Measurements from ENCODE around the gene PTCD1.
A peak's percentile ranks its signal among the peaks of the same experiment; 100 is the strongest.

PTCD1 gene, protein sequence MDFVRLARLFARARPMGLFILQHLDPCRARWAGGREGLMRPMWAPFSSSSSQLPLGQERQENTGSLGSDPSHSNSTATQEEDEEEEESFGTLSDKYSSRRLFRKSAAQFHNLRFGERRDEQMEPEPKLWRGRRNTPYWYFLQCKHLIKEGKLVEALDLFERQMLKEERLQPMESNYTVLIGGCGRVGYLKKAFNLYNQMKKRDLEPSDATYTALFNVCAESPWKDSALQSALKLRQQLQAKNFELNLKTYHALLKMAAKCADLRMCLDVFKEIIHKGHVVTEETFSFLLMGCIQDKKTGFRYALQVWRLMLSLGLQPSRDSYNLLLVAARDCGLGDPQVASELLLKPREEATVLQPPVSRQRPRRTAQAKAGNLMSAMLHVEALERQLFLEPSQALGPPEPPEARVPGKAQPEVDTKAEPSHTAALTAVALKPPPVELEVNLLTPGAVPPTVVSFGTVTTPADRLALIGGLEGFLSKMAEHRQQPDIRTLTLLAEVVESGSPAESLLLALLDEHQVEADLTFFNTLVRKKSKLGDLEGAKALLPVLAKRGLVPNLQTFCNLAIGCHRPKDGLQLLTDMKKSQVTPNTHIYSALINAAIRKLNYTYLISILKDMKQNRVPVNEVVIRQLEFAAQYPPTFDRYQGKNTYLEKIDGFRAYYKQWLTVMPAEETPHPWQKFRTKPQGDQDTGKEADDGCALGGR

DNA sequence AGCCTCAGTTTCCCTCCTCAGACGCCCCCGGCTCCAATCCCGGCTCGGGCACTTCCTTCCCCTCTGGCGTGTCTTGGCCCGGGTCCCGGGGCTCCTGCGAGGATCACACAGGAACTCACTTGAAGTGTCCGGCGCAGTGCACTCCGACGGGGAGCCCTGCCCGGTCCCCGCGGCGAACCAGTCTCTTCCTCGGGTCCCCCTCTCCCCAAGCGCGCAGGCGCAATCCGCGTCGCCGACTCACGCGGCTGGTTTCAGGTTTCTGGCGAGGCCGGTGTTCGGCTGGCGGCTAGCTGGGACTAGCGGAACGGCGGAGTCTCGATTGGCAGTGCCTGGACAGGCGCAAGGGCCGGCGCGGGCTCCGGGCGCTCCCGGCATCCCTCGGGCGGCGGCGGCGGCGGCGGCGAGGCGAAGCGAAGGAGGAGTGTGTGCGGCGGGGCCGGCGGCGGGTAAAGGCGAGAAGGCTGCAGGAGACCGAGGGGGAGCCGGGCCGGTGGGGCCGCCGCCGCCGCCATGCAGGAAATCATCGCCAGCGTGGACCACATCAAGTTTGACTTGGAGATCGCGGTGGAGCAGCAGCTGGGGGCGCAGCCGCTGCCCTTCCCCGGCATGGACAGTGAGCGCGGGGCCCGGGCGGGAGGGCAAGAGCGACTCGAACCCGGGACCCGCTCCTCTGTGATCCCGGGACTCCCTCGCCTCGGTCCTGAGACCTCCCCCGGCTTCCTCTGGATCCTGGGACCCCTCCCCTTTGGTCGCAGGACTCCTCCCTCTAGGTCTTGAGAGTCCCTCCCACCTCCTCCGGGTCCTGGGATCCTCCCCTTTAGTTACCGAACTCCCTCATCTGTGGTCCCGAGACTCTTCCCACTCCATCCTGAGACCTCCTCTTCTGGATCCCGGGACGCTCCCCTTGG lies at the start of gene PTCD1, which contains the start of gene CPSF4:
PTCD1 (minus strand) TSS at position 226 of the 908 bp plus-strand sequence. CDS start 3,556 bp downstream, outside the sequence.
CPSF4 (plus strand) TSS at position 371 of the 908 bp plus-strand sequence; CDS start at position 511, 140 bp downstream.
- no peaks in the 10 kb centered on the region for H3K9me3 Mint-ChIP-seq
- TF ChIP-seq, protein P1, sequence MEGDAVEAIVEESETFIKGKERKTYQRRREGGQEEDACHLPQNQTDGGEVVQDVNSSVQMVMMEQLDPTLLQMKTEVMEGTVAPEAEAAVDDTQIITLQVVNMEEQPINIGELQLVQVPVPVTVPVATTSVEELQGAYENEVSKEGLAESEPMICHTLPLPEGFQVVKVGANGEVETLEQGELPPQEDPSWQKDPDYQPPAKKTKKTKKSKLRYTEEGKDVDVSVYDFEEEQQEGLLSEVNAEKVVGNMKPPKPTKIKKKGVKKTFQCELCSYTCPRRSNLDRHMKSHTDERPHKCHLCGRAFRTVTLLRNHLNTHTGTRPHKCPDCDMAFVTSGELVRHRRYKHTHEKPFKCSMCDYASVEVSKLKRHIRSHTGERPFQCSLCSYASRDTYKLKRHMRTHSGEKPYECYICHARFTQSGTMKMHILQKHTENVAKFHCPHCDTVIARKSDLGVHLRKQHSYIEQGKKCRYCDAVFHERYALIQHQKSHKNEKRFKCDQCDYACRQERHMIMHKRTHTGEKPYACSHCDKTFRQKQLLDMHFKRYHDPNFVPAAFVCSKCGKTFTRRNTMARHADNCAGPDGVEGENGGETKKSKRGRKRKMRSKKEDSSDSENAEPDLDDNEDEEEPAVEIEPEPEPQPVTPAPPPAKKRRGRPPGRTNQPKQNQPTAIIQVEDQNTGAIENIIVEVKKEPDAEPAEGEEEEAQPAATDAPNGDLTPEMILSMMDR (IDR thresholded peaks at IDR 0.05) = no peak
- no peaks in the 10 kb centered on the region for H3K27me3 Mint-ChIP-seq (ENCODE audit: low read depth, poor library complexity)
- H3K4me1 Mint-ChIP-seq = peaks cover 27% of the 10 kb centered on the region
- peak within 1 kb of the TSS; percentile 100 for H3K4me3 Mint-ChIP-seq
- peak within 1 kb of the TSS; percentile 98 for H3K27ac Mint-ChIP-seq
- peak; percentile 98 for DNase-seq
- H3K36me3 Mint-ChIP-seq (ENCODE audit: low read depth) = peaks cover 28% of the 10 kb centered on the region

DNA sequence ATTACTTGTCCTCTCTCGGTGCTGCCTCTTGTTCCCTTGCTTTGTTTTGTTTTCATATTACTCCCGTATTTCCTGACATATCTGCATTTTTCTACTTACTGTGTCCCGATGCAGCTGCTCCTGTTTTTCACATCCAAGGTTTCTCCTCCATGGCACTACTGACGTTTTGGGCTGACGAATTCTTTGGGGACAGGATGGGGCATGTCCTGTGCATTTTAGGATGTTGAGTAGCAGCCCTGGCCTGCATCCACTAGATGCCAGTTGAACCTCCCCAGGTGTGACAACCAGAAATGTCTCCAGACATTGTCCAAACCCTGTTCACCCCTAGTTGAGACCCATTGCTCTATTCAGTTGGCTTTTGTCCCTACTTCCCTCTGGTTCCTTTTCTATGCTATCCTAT lies 46.5 kb upstream of the PTCD1 start:
- H3K36me3 Mint-ChIP-seq (ENCODE audit: low read depth) = peaks cover 60% of the 10 kb centered on the region
- H3K9me3 Mint-ChIP-seq = peaks cover 5% of the 10 kb centered on the region
- no peak overlapping the region for H3K4me3 Mint-ChIP-seq
- no peaks in the 10 kb centered on the region for H3K4me1 Mint-ChIP-seq
- DNase-seq = no peak
- H3K27me3 Mint-ChIP-seq (ENCODE audit: low read depth, poor library complexity) = no peaks in the 10 kb centered on the region
- no peak overlapping the region for H3K27ac Mint-ChIP-seq
- TF ChIP-seq, protein P1 (IDR thresholded peaks at IDR 0.05) = no peak

DNA sequence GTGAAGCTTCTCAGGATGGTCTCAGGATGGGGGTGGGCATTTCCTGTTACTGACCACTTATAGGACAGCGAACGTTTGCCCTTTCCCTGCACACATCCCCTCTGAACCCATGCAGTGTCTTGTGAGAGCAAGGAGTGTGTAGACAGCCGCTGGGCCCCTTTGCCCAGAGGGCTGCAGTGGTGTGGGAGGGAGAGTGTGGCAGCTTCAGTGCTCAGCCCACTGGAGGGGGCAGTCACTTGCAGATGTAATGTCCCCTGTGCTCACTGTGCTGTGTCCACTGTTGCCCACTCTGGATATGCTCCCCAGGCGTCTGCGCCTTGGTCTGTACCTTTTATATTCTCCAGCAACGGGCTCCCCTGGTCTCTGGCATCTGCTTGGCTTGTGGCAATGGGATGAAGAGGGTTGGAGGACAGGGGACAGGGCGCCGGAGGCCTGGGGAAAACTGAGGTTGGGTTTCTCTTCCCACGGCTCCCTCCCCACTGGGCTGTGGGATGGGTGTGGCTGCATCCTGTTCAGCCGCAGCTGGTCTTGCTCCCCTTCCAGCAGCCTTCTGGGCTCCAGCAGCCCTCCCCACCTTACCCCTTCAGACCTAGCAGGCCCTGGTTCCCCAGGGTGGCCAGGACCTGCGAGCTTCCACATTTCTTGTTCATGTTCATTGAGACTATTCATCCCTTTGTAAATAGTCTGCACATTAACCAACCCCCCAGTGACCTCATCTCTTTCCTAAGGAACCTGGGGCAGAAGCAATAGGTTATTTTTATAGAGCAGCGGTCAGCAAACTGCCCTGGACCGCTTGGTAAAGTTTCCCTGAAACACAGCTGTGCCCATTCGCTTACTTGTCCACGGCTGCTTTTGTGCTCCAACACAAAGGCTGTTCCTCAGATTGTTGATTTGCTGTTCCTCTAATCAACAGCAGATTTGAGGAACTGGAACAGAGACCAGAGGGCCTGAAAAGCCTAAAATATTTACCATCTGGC lies 40.2 kb upstream of the PTCD1 start:
- no peak for DNase-seq
- no peak overlapping the region for H3K4me3 Mint-ChIP-seq
- TF ChIP-seq, protein P1 (IDR thresholded peaks at IDR 0.05) = no peak
- H3K27ac Mint-ChIP-seq = no peak overlapping the region
- no peaks in the 10 kb centered on the region for H3K9me3 Mint-ChIP-seq
- H3K27me3 Mint-ChIP-seq (ENCODE audit: low read depth, poor library complexity) = no peaks in the 10 kb centered on the region
- H3K36me3 Mint-ChIP-seq (ENCODE audit: low read depth) = peaks cover 37% of the 10 kb centered on the region
- H3K4me1 Mint-ChIP-seq = peaks cover 3% of the 10 kb centered on the region

DNA sequence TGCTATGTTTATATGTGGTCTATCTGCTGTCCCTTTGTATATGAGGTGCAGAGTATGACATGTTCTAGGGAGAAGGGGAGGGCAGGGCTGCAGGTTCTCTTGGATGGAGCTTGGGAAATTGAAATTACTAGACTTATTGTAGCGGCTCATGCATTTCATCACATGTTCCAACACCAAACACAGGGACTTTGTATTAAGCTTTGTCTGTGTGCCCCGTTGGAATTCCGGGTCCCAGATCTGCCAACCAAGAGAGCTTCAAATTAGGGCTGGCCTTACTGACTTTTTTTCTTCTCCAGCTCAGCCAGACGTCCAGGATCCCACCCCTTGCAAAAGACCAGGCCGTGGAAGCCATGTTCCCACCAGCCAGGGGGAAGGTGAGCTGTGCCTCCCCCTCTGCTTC lies 37.5 kb upstream of the PTCD1 start:
- Mint-ChIP-seq H3K9me3 (no peaks in the 10 kb centered on the region), H3K36me3 (ENCODE audit: low read depth) (peaks cover 31% of the 10 kb centered on the region), H3K4me3 (no peak overlapping the region), H3K27me3 (ENCODE audit: low read depth, poor library complexity) (peaks cover 5% of the 10 kb centered on the region), H3K27ac (no peak overlapping the region), H3K4me1 (peaks cover 18% of the 10 kb centered on the region)
- no peak for DNase-seq
- TF ChIP-seq, protein P1 (IDR thresholded peaks at IDR 0.05) = no peak

DNA sequence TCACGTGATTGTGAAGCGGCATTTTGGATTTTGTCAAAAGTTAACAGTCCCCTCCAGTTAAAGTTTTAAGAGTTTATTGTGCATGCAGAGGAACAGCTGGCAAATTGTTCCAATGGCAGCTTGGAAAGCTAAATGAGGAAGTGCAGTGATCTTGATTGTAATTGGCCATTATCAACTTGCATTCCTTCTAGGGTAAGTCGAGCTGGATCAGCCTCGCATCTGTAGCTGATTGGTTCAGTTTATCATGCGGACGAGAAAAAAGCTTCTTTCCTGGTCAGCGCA lies 34.7 kb upstream of the PTCD1 start:
- H3K36me3 Mint-ChIP-seq (ENCODE audit: low read depth) = peaks cover 14% of the 10 kb centered on the region
- H3K4me3 Mint-ChIP-seq = peak overlapping the region; percentile 96
- TF ChIP-seq, protein P1 (IDR thresholded peaks at IDR 0.05) = no peak
- H3K4me1 Mint-ChIP-seq = peaks cover 18% of the 10 kb centered on the region
- DNase-seq = no peak
- peak overlapping the region; percentile 95 for H3K27ac Mint-ChIP-seq
- peaks cover 33% of the 10 kb centered on the region for H3K27me3 Mint-ChIP-seq (ENCODE audit: low read depth, poor library complexity)
- H3K9me3 Mint-ChIP-seq = peaks cover 3% of the 10 kb centered on the region
